HL-60 (cell line): ENCODE results near the gene CERT1.
"Not testable (repeated sequence)": the region's sequence is repeated elsewhere in the genome, so short reads cannot be mapped to it uniquely, and the experiment has no call there.

ENCODE experiments used
- DNase-seq, 2 experiments: peaks; one replicate each; pipeline ENCODE4 v3.0.0-alpha.2; 2010 to 2020; ENCODE audit warnings: low read depth in 1 of 2, low spot score in 1 of 2
- H3K27ac ChIP-seq: fragments of 250-450 bp; sonication (Bioruptor Pico); replicated peaks from 2 replicates; pipeline ENCODE4 v1.5.1; 2020; ENCODE audit warnings: mild to moderate bottlenecking, moderate library complexity
- H3K27me3 ChIP-seq: fragments of 250-450 bp; sonication (Bioruptor Pico); 2 replicates; pipeline ENCODE4 v1.5.1; 2021; ENCODE audit warnings: mild to moderate bottlenecking, moderate library complexity; ENCODE audit not compliant: insufficient read depth, poor library complexity, severe bottlenecking
- H3K4me3 ChIP-seq: replicated peaks from 2 replicates; pipeline ENCODE4 v1.5.1; 2011; ENCODE audit warnings: mild to moderate bottlenecking, control low read depth, low read length; ENCODE audit not compliant: insufficient read depth
- GABPA ChIP-seq: IDR thresholded peaks from 2 replicates; pipeline ENCODE4 v1.6.1; 2012; ENCODE audit warnings: low read depth
- POLR2AphosphoS5 ChIP-seq: IDR thresholded peaks from 2 replicates; pipeline ENCODE4 v1.6.1; 2012; ENCODE audit warnings: low read depth
- SPI1 ChIP-seq: IDR thresholded peaks from 2 replicates; pipeline ENCODE4 v1.6.1; 2012; ENCODE audit warnings: low read depth, mild to moderate bottlenecking, borderline replicate concordance
- long read RNA-seq: library from polyadenylated mRNA; unstranded; transcript quantifications from one replicate; pipeline ENCODE4 v2.0.0, GENCODE V29; 2020
- TF ChIP-seq, protein P1 (sequence below): IDR thresholded peaks from one replicate; pipeline ENCODE4 v1.5.1; 2011; ENCODE audit warnings: low read length, control low read depth, inconsistent platforms; ENCODE audit not compliant: insufficient read depth
- TF ChIP-seq, protein P2 (sequence below): IDR thresholded peaks from 2 replicates; pipeline ENCODE4 v1.6.1; 2012; ENCODE audit warnings: low read depth; ENCODE audit not compliant: insufficient replicate concordance

CERT1 gene, protein sequence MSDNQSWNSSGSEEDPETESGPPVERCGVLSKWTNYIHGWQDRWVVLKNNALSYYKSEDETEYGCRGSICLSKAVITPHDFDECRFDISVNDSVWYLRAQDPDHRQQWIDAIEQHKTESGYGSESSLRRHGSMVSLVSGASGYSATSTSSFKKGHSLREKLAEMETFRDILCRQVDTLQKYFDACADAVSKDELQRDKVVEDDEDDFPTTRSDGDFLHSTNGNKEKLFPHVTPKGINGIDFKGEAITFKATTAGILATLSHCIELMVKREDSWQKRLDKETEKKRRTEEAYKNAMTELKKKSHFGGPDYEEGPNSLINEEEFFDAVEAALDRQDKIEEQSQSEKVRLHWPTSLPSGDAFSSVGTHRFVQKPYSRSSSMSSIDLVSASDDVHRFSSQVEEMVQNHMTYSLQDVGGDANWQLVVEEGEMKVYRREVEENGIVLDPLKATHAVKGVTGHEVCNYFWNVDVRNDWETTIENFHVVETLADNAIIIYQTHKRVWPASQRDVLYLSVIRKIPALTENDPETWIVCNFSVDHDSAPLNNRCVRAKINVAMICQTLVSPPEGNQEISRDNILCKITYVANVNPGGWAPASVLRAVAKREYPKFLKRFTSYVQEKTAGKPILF
- long read RNA-seq, transcript COL4A3BP-226 (16 exons, 3,056 nt), result minor isoform, 6 of 59 reads
- long read RNA-seq, transcript COL4A3BP-222 (17 exons, 3,154 nt), result major isoform, 37 of 59 reads
- long read RNA-seq, partial matches to known transcripts, result 10 of 59 reads
- long read RNA-seq, other reads (novel, unspliced or antisense), result 2 of 59 reads

DNA sequence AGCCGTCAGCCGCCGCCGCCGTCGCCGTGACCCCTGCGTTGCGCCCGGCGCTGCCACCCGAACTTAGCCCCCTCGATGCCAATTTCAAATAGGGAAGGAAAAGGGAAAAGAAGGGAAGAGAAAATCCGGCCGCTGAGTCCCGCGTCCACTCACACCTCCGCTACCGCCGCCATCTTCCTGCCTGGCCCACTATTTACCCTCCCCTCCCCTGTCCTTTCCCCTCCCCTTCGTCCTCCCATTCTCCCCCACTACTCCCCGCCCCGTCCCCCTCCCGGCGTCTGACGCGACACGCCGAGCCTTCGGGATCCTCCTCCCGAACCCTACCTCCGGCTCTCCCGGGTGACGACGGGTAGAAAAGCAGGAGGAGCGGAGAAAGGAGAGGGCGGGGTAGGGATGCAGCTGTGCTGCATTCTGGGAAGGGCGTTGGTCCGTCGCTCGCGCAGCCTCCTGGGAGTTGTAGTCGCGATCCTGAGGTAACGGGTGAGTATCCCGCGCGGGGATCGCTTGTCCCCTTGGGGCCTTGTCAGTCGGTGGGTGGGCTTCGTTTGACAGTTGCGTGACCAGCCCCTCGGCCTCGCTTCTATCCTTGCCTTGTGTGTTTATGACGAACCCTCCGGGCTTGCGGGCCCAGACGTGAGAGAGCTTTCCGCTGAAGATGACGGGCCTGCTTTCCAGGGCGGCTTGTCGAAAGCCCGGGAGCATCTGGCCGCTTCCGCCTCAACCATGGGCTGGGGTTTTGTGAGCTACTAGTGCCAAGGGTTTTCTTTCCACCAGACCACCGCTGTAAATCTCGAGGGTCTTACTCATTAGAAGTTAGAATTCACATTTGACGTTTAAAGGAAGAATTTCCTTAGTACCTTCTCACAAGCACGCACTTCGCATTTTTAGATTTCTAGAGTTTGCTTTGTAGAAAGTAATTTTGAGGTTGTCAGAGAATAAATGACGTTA, at the start of gene CERT1, which contains the start of gene POLK:
CERT1 (minus strand) TSS at position 195 of the 948 bp plus-strand sequence. CDS start 422 bp downstream, outside the sequence.
POLK (plus strand) TSS at position 457 of the 948 bp plus-strand sequence.
- TF ChIP-seq POLR2AphosphoS5, result peak; percentile 17; the same call in 1 of the 2 replicates
- TF ChIP-seq, protein P1, sequence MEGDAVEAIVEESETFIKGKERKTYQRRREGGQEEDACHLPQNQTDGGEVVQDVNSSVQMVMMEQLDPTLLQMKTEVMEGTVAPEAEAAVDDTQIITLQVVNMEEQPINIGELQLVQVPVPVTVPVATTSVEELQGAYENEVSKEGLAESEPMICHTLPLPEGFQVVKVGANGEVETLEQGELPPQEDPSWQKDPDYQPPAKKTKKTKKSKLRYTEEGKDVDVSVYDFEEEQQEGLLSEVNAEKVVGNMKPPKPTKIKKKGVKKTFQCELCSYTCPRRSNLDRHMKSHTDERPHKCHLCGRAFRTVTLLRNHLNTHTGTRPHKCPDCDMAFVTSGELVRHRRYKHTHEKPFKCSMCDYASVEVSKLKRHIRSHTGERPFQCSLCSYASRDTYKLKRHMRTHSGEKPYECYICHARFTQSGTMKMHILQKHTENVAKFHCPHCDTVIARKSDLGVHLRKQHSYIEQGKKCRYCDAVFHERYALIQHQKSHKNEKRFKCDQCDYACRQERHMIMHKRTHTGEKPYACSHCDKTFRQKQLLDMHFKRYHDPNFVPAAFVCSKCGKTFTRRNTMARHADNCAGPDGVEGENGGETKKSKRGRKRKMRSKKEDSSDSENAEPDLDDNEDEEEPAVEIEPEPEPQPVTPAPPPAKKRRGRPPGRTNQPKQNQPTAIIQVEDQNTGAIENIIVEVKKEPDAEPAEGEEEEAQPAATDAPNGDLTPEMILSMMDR, result no peak
- peak within 1 kb of the TSS; percentile 67 for H3K4me3 ChIP-seq
- peak within 1 kb of the TSS; percentile 82 for H3K27ac ChIP-seq
- DNase-seq, result peak; percentile 72 to 95
- no peaks in the 10 kb centered on the region for H3K27me3 ChIP-seq

DNA sequence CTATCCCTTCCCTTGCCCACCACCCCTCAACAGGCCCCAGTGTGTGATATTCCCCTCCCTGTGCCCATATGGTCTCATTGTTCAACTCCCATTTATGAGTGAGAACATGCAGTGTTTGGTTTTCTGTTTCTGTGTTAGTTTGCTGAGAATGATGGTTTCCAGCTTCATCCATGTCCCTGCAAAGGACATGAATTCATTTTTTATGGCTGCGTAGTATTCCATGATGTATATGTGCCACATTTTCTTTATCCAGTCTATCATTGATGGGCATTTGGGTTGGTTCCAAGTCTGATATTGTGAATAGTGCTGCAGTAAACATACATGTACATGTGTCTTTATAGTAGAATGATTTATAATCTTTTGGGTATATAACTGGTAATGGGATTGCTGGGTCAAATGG, 49.2 kb upstream of the CERT1 start:
- not testable (repeated sequence) for H3K27me3 ChIP-seq, DNase-seq, H3K4me3 ChIP-seq, H3K27ac ChIP-seq

DNA sequence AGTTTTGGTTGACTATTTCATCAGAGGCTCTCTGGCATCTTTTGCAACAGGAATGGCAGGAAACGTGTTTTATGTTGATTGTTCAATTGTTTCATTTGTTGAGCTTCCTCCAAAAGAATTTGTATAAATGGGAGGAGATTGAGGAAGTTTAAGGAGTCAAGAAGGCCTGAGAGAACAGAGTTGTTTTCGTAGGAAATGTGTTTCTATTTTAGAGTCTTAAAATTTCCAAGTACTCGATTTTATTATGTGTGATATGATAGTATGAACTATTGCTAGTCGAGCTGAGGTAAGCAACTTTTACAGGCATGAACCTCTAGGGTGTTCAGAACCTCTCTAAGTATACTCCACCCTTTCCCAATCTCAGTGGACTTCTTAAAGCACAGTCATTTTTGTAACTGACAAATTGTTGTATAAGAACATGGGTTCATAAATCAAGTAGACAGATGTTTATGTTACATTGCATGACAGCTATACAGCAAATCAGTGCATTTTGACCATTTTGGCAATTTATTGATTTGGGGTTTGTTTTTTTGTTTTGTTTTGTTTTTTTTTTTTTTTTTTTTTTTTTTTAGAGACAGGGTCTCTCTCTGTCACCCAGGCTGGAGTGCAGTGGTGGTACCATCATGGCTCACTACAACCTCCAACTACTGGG, 47.7 kb upstream of the CERT1 start:
- TF ChIP-seq, protein P2, sequence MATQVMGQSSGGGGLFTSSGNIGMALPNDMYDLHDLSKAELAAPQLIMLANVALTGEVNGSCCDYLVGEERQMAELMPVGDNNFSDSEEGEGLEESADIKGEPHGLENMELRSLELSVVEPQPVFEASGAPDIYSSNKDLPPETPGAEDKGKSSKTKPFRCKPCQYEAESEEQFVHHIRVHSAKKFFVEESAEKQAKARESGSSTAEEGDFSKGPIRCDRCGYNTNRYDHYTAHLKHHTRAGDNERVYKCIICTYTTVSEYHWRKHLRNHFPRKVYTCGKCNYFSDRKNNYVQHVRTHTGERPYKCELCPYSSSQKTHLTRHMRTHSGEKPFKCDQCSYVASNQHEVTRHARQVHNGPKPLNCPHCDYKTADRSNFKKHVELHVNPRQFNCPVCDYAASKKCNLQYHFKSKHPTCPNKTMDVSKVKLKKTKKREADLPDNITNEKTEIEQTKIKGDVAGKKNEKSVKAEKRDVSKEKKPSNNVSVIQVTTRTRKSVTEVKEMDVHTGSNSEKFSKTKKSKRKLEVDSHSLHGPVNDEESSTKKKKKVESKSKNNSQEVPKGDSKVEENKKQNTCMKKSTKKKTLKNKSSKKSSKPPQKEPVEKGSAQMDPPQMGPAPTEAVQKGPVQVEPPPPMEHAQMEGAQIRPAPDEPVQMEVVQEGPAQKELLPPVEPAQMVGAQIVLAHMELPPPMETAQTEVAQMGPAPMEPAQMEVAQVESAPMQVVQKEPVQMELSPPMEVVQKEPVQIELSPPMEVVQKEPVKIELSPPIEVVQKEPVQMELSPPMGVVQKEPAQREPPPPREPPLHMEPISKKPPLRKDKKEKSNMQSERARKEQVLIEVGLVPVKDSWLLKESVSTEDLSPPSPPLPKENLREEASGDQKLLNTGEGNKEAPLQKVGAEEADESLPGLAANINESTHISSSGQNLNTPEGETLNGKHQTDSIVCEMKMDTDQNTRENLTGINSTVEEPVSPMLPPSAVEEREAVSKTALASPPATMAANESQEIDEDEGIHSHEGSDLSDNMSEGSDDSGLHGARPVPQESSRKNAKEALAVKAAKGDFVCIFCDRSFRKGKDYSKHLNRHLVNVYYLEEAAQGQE, result no peak
- TF ChIP-seq GABPA (no peak), SPI1 (no peak), POLR2AphosphoS5 (no peak)
- TF ChIP-seq, protein P1, result no peak
- DNase-seq, result peak in 1 of 2 experiments; percentile 36
- peak overlapping the region; percentile 35; the same call in 1 of the 2 replicates for H3K27ac ChIP-seq
- H3K4me3 ChIP-seq, result no peak overlapping the region
- H3K27me3 ChIP-seq, result no peaks in the 10 kb centered on the region

DNA sequence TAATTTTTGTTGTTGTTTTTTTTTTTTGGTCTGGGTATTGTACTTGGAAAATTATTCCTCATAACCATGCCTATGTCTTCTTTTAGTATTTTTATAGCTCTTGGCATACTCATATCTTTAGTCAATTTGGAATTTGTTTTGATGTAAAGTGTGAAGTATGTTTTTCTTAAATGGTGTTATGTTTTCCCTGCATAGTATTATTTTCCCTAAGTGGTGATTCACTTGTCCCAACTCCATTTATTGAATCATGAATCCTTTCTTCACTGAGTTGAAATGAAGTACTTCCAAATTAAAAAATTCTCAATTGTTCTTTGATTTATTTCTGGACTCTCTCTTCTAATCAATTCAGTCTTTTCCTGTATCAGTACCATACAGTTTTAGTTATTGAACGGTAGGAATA, 46.8 kb upstream of the CERT1 start:
- H3K27me3 ChIP-seq, result no peaks in the 10 kb centered on the region
- DNase-seq, result no peak
- TF ChIP-seq, protein P2, result no peak
- no peak for TF ChIP-seq GABPA
- TF ChIP-seq SPI1, result no peak
- TF ChIP-seq POLR2AphosphoS5, result no peak
- TF ChIP-seq, protein P1, result no peak
- H3K27ac ChIP-seq, result no peak overlapping the region
- no peak overlapping the region for H3K4me3 ChIP-seq
